ENCODE data around the gene DIS3L.
"Not testable (repeated sequence)": the region's sequence is repeated elsewhere in the genome, so short reads cannot be mapped to it uniquely, and the experiment has no call there.

Gene DIS3L

GRCh38 chr15:66359740-66360139, 66.4 kb downstream of the DIS3L start:
- H3K4me2 ChIP-seq (ENCODE audit: low read length), result no peak overlapping the region
- H3K27me3 ChIP-seq (ENCODE audit: control insufficient read depth, insufficient read depth, low read length), result no peaks in the 10 kb centered on the region
- H2AFZ ChIP-seq, result no peak overlapping the region
- no peaks in the 10 kb centered on the region for H3K9me3 ChIP-seq (ENCODE audit: control insufficient read depth, low read length)
- no peaks in the 10 kb centered on the region for H3K36me3 ChIP-seq (ENCODE audit: control insufficient read depth, insufficient read depth, low read length)
- H3K4me1 ChIP-seq, result no peaks in the 10 kb centered on the region
- no peak for TF ChIP-seq CTCF (IDR thresholded peaks at IDR 0.05)
- no peak overlapping the region for H3K27ac ChIP-seq
- H3K79me2 ChIP-seq, result no peaks in the 10 kb centered on the region
- no peak overlapping the region for H3K9ac ChIP-seq
- no peak overlapping the region for H3K4me3 ChIP-seq (ENCODE audit: low read depth, low read length)

- not testable (repeated sequence) for H3K9me3 ChIP-seq (ENCODE audit: control insufficient read depth, low read length); H2AFZ ChIP-seq; H3K79me2 ChIP-seq; H3K27me3 ChIP-seq (ENCODE audit: control insufficient read depth, insufficient read depth, low read length); H3K4me1 ChIP-seq; H3K36me3 ChIP-seq (ENCODE audit: control insufficient read depth, insufficient read depth, low read length); H3K9ac ChIP-seq; H3K4me2 ChIP-seq (ENCODE audit: low read length); H3K4me3 ChIP-seq (ENCODE audit: low read depth, low read length); H3K27ac ChIP-seq
Measured at GRCh38 chr15:66361745-66362460, 68.5 kb downstream of the DIS3L start.

- Histone ChIP-seq H3K4me1 (no peaks in the 10 kb centered on the region), H3K4me2 (ENCODE audit: low read length) (no peak overlapping the region), H3K27me3 (ENCODE audit: control insufficient read depth, insufficient read depth, low read length) (no peaks in the 10 kb centered on the region), H2AFZ (no peak overlapping the region), H3K9me3 (ENCODE audit: control insufficient read depth, low read length) (no peaks in the 10 kb centered on the region), H3K4me3 (ENCODE audit: low read depth, low read length) (no peak overlapping the region), H3K36me3 (ENCODE audit: control insufficient read depth, insufficient read depth, low read length) (no peaks in the 10 kb centered on the region), H3K79me2 (no peaks in the 10 kb centered on the region), H3K27ac (no peak overlapping the region), H3K9ac (no peak overlapping the region)
- TF ChIP-seq CTCF (IDR thresholded peaks at IDR 0.05), result no peak
Measured at GRCh38 chr15:66362776-66363175, 69.4 kb downstream of the DIS3L start.

GRCh38 chr15:66364944-66365528, 71.7 kb downstream of the DIS3L start:
- no peaks in the 10 kb centered on the region for H3K79me2 ChIP-seq
- no peaks in the 10 kb centered on the region for H3K27me3 ChIP-seq (ENCODE audit: control insufficient read depth, insufficient read depth, low read length)
- H3K9ac ChIP-seq, result no peak overlapping the region
- no peak overlapping the region for H3K4me2 ChIP-seq (ENCODE audit: low read length)
- no peaks in the 10 kb centered on the region for H3K4me1 ChIP-seq
- H3K4me3 ChIP-seq (ENCODE audit: low read depth, low read length), result no peak overlapping the region
- no peaks in the 10 kb centered on the region for H3K9me3 ChIP-seq (ENCODE audit: control insufficient read depth, low read length)
- no peak overlapping the region for H3K27ac ChIP-seq
- no peak for TF ChIP-seq CTCF (IDR thresholded peaks at IDR 0.05)
- no peak overlapping the region for H2AFZ ChIP-seq
- no peaks in the 10 kb centered on the region for H3K36me3 ChIP-seq (ENCODE audit: control insufficient read depth, insufficient read depth, low read length)

GRCh38 chr15:66369773-66370651, 76.6 kb downstream of the DIS3L start:
- Histone ChIP-seq H3K4me3 (ENCODE audit: low read depth, low read length) (no peak overlapping the region), H3K4me2 (ENCODE audit: low read length) (peak overlapping the region; percentile 59), H3K27ac (peak overlapping the region; percentile 40), H3K79me2 (no peaks in the 10 kb centered on the region), H3K4me1 (no peaks in the 10 kb centered on the region), H3K9me3 (ENCODE audit: control insufficient read depth, low read length) (no peaks in the 10 kb centered on the region), H3K9ac (no peak overlapping the region), H3K27me3 (ENCODE audit: control insufficient read depth, insufficient read depth, low read length) (no peaks in the 10 kb centered on the region), H3K36me3 (ENCODE audit: control insufficient read depth, insufficient read depth, low read length) (no peaks in the 10 kb centered on the region), H2AFZ (peak overlapping the region; percentile 54)
- TF ChIP-seq CTCF (IDR thresholded peaks at IDR 0.05), result no peak

Measured in parathyroid adenoma (tissue), 2 donors.